ENCODE data around the gene PPM1E.

- no peak for TF ChIP-seq EZH2 (IDR thresholded peaks at IDR 0.05)
- no peak for TF ChIP-seq POLR2AphosphoS5 (IDR thresholded peaks at IDR 0.05; ENCODE audit: borderline replicate concordance, low read depth, low read length)
Observed at GRCh38 chr17:58811290-58811689, 55.6 kb downstream of the PPM1E start.
